Gastroesophageal sphincter (tissue), 3 donors: ENCODE results near the gene MTHFD2.

Experiments
- POLR2A ChIP-seq, 2 donors: fragments of 450-650 bp; IDR thresholded peaks; one replicate each; pipeline ENCODE4 v1.6.1; 2017; ENCODE audit warnings: antibody characterized with exemption in 2 of 2, mild to moderate bottlenecking in 2 of 2, moderate library complexity in 1 of 2
- TF ChIP-seq, protein P1 (sequence below), 4 experiments: fragments of 200-600 bp in 2 of 4; fragments of 450-650 bp in 2 of 4; sonication (generic) in 1 of 4; IDR thresholded peaks; one replicate each; pipeline ENCODE4 v1.5.1; 2017 to 2019; ENCODE audit warnings: antibody characterized with exemption in 4 of 4, mild to moderate bottlenecking in 2 of 4, moderate library complexity in 2 of 4

DNA sequence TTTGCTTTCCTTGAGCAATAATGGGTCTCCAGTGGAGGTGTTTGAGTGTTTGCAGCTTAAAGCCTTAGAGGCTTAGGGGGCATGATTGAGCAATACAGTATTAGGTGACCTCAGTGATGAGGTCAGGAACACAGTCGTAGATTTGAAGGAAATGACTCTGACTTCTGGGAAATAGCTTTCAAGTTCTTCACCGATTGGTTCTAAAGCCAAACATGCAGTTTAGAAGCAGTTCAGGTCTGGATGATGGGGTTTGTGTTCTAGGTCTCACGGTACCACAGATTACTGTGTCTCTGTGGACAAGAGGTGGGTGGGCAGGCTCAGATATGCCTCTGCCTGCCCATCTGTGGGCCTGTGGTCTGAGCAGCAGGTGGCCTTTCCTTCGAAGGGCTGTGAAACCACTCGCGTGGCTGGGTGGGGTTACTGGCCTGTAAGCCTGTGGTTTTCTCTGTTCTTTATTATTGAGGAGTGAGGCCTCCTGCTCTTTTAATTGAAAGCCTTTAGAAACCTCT lies 7.8 kb downstream of the MTHFD2 start:
- TF ChIP-seq POLR2A (IDR thresholded peaks at IDR 0.05): no peak
- TF ChIP-seq, protein P1, sequence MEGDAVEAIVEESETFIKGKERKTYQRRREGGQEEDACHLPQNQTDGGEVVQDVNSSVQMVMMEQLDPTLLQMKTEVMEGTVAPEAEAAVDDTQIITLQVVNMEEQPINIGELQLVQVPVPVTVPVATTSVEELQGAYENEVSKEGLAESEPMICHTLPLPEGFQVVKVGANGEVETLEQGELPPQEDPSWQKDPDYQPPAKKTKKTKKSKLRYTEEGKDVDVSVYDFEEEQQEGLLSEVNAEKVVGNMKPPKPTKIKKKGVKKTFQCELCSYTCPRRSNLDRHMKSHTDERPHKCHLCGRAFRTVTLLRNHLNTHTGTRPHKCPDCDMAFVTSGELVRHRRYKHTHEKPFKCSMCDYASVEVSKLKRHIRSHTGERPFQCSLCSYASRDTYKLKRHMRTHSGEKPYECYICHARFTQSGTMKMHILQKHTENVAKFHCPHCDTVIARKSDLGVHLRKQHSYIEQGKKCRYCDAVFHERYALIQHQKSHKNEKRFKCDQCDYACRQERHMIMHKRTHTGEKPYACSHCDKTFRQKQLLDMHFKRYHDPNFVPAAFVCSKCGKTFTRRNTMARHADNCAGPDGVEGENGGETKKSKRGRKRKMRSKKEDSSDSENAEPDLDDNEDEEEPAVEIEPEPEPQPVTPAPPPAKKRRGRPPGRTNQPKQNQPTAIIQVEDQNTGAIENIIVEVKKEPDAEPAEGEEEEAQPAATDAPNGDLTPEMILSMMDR (IDR thresholded peaks at IDR 0.05): no peak
